ENCODE measurements around the gene COL5A1. TPM values are rescaled to one million over a fixed set of nuclear protein-coding genes. Genes with fewer than 3 reads are reported as not detected.

The COL5A1 gene
- total RNA-seq, 1 experiment from 2014 or later, result 9.5 TPM

- no peaks in the 10 kb centered on the region for H3K79me2 ChIP-seq (ENCODE audit: insufficient read depth, low read length)
- DNase-seq, result no peak
- no peak overlapping the region for H3K56ac ChIP-seq (ENCODE audit: insufficient read length, low read depth, low read length)
- no peaks in the 10 kb centered on the region for H3K9me3 ChIP-seq (ENCODE audit: control insufficient read depth, low read depth, low read length)
- H3K18ac ChIP-seq (ENCODE audit: insufficient read length, low read depth, low read length), result no peak overlapping the region
- H3K9me3 Mint-ChIP-seq, result peaks cover 0 to 4% of the 10 kb centered on the region in 2 experiments; a peak in 1 of 5 replicates
- no peaks in the 10 kb centered on the region for H3K79me1 ChIP-seq (ENCODE audit: insufficient read depth, low read depth, low read length, poor library complexity, severe bottlenecking)
- no peak overlapping the region for H3K4me3 Mint-ChIP-seq
- no peak overlapping the region for H3K27ac ChIP-seq (ENCODE audit: insufficient read length, low read depth, low read length)
- no peaks in the 10 kb centered on the region; the same call in 1 of the 2 replicates for H3K27me3 Mint-ChIP-seq (ENCODE audit: low read depth)
- no peak overlapping the region for H2BK12ac ChIP-seq (ENCODE audit: insufficient read length, low read depth, low read length)
- H2AFZ ChIP-seq (ENCODE audit: low read length), result no peak overlapping the region
- H4K8ac ChIP-seq (replicated peaks; ENCODE audit: insufficient read length, low read depth, low read length), result no peak overlapping the region
- H3K27ac Mint-ChIP-seq, result no peak overlapping the region
- no peak overlapping the region for H4K5ac ChIP-seq (ENCODE audit: insufficient read length, low read depth, low read length)
- no peak overlapping the region for H2BK20ac ChIP-seq (ENCODE audit: low read depth, low read length, poor library complexity, severe bottlenecking)
- no peak overlapping the region for H2BK15ac ChIP-seq (ENCODE audit: low read depth, low read length)
- H4K91ac ChIP-seq (ENCODE audit: insufficient read length, low read depth, low read length), result no peak overlapping the region
- H3K14ac ChIP-seq (ENCODE audit: insufficient read depth, low read length), result no peak overlapping the region
- H2BK5ac ChIP-seq (ENCODE audit: insufficient read length, low read length), result no peak overlapping the region
- no peaks in the 10 kb centered on the region; a peak in 1 of 7 replicates for H3K36me3 Mint-ChIP-seq (ENCODE audit: insufficient read depth in 1 of 3, low read depth in 3 of 3)
- H3K23me2 ChIP-seq (ENCODE audit: insufficient read length, low read depth, low read length, poor library complexity, severe bottlenecking), result no peaks in the 10 kb centered on the region
- TF ChIP-seq, protein P1, sequence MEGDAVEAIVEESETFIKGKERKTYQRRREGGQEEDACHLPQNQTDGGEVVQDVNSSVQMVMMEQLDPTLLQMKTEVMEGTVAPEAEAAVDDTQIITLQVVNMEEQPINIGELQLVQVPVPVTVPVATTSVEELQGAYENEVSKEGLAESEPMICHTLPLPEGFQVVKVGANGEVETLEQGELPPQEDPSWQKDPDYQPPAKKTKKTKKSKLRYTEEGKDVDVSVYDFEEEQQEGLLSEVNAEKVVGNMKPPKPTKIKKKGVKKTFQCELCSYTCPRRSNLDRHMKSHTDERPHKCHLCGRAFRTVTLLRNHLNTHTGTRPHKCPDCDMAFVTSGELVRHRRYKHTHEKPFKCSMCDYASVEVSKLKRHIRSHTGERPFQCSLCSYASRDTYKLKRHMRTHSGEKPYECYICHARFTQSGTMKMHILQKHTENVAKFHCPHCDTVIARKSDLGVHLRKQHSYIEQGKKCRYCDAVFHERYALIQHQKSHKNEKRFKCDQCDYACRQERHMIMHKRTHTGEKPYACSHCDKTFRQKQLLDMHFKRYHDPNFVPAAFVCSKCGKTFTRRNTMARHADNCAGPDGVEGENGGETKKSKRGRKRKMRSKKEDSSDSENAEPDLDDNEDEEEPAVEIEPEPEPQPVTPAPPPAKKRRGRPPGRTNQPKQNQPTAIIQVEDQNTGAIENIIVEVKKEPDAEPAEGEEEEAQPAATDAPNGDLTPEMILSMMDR (conservative IDR thresholded peaks at IDR 0.05), result no peak
- no peaks in the 10 kb centered on the region for H4K20me1 ChIP-seq (ENCODE audit: control insufficient read depth, insufficient read depth, insufficient read length)
- H2AK5ac ChIP-seq (ENCODE audit: insufficient read length, low read length), result no peak overlapping the region
- H3K4me1 Mint-ChIP-seq, result no peaks in the 10 kb centered on the region
- H2BK120ac ChIP-seq (ENCODE audit: low read depth, low read length, poor library complexity, severe bottlenecking), result no peak overlapping the region
- H3K27me3 ChIP-seq (ENCODE audit: insufficient read depth, low read length), result no peaks in the 10 kb centered on the region
- no peaks in the 10 kb centered on the region for H3K4me1 ChIP-seq (ENCODE audit: insufficient read depth, low read length)
- no peak overlapping the region for H3K4me2 ChIP-seq (ENCODE audit: insufficient read depth, insufficient read length, low read length)
- H3T11ph ChIP-seq (ENCODE audit: low read length), result no peak overlapping the region
- no peak overlapping the region for H3K23ac ChIP-seq (ENCODE audit: insufficient read length, low read depth, low read length)
- no peak overlapping the region for H3K4ac ChIP-seq (ENCODE audit: low read depth, low read length)
- no peak overlapping the region for H3K9ac ChIP-seq (ENCODE audit: extremely low read depth, insufficient read length, low read length)
- no CpG with 5 or more reads among the region's 16 CpGs for WGBS (ENCODE audit: extremely low coverage, insufficient read length, low lambda C conversion rate)
Observed at GRCh38 chr9:134871697-134872340, 230.2 kb downstream of the COL5A1 start.
